H1 (cell line): ENCODE data around the gene DGKD. TPM values are rescaled to one million over a fixed set of nuclear protein-coding genes. Genes with fewer than 3 reads are reported as not detected.

Experiments used
- TEAD4 ChIP-seq: IDR thresholded peaks from 2 replicates; pipeline ENCODE4 v1.6.1; 2012; ENCODE audit warnings: low read depth, low read length, inconsistent platforms, mixed read lengths
- polyA plus RNA-seq, 7 experiments: library from polyadenylated mRNA; depleted of rRNA in 3 of 7; stranded (reverse) in 5 of 7; unstranded in 2 of 7; fragments of >200 nt in 5 of 7; fragments of 200-250 nt in 2 of 7; gene quantifications; 1 replicate in 5 of 7; 2 replicates in 1 of 7; 4 replicates in 1 of 7; pipeline versions ENCODE4 v1.2.1 to v1.2.3, GENCODE V29; 2011 to 2013; ENCODE audit warnings: missing spikeins in 2 of 7, mixed read lengths in 2 of 7
- total RNA-seq: library from RNA; stranded (reverse); fragmentation: NEBNext Ultra II Directional; extraction: Animal tissue kit (Norgen Biotek cat#: 25700); gene quantifications from 2 replicates; pipeline ENCODE4 v1.2.1, GENCODE V29; 2021

The DGKD gene
- total and polyA plus RNA-seq, 2 of the 8 experiments (the other 6 are each of a cell fraction or from before 2014, with no cell fraction given): 7.7 to 30.9 TPM

DNA sequence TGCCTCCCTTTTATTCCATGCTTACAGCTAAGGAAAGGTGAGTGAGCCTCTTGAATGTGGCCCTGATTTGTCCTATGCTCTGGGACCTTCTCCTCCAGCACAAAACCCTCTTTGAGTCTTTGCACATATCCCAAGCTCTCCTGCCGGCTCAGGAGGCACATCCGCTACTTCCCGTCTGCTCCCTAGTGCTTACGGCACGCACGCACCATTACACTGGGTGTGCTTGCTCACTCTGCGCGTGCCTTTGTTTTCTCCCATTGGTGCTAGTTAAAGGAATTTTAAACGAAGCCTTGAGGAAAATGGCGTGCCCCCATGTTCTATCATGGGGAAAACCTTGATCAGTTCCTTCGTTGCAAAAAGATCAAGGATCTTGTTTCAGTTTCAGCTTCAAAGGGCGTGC lies 7.9 kb upstream of the DGKD start (continued):
- TF ChIP-seq TEAD4: no peak
